Transverse colon (tissue), 4 donors: ENCODE results near the gene HDAC7. TPM values are rescaled to one million over a fixed set of nuclear protein-coding genes. Genes with fewer than 3 reads are reported as not detected.

Experiments used
- DNase-seq: peaks from one replicate; pipeline ENCODE4 v3.0.0-alpha.2; 2019
- H3K27ac ChIP-seq, 4 donors: fragments of 200-600 bp; sonication (generic); 2 replicates each; pipeline ENCODE4 v1.5.1; 2016 to 2018; ENCODE audit warnings: inconsistent platforms in 4 of 4
- H3K27me3 ChIP-seq: fragments of 200-600 bp; sonication (generic); 2 replicates; pipeline ENCODE4 v1.5.1; 2017; ENCODE audit warnings: inconsistent platforms
- H3K36me3 ChIP-seq, 4 donors: fragments of 200-600 bp; sonication (generic); 2 replicates each; pipeline ENCODE4 v1.5.1; 2017 to 2019; ENCODE audit warnings: inconsistent platforms in 4 of 4
- H3K4me1 ChIP-seq, 4 donors: fragments of 200-600 bp; sonication (generic); 2 replicates each; pipeline ENCODE4 v1.5.1; 2017 to 2020; ENCODE audit warnings: inconsistent platforms in 4 of 4
- H3K4me3 ChIP-seq, 4 donors: fragments of 200-600 bp; sonication (generic); 1 replicate in 1 of 4; 2 replicates in 3 of 4; pipeline versions ENCODE4 v1.5.1 to v1.6.1; 2017 to 2019; ENCODE audit warnings: inconsistent platforms in 4 of 4
- H3K9me3 ChIP-seq, 2 donors: fragments of 200-600 bp; sonication (generic); 2 replicates each; pipeline ENCODE4 v1.5.1; 2017 to 2019; ENCODE audit warnings: inconsistent platforms in 2 of 2
- CTCF ChIP-seq, 5 experiments: fragments of 200-600 bp in 3 of 5; fragments of 450-650 bp in 2 of 5; sonication (generic) in 3 of 5; IDR thresholded peaks; 1 replicate in 2 of 5; 2 replicates in 3 of 5; pipeline ENCODE4 v1.5.1; 2016 to 2017; ENCODE audit warnings: antibody characterized with exemption in 5 of 5, inconsistent platforms in 3 of 5, mild to moderate bottlenecking in 2 of 5, moderate library complexity in 1 of 5
- EP300 ChIP-seq: sonication (generic); formaldehyde crosslinking; IDR thresholded peaks from one replicate; pipeline ENCODE4 v1.6.1; 2017; ENCODE audit warnings: antibody characterized with exemption, low read depth
- POLR2A ChIP-seq: fragments of 450-650 bp; IDR thresholded peaks from one replicate; pipeline ENCODE4 v1.6.1; 2016; ENCODE audit warnings: antibody characterized with exemption, mild to moderate bottlenecking, moderate library complexity
- POLR2AphosphoS5 ChIP-seq, 3 donors: sonication (generic); formaldehyde crosslinking; IDR thresholded peaks; one replicate each; pipeline ENCODE4 v1.6.1; 2016; ENCODE audit warnings: antibody characterized with exemption in 3 of 3
- WGBS, 2 donors: methylation state at CpG; one replicate each; pipeline ENCODE4 v1.1.5; 2018; ENCODE audit warnings: low coverage in 1 of 2; 5-methylcytosine and 5-hydroxymethylcytosine counted together
- in situ Hi-C, 4 donors: fragments of 200-750 bp; cut with MboI; loops; one replicate each; pipeline versions ENCODE4 v1.15.0 to v1.15.1; 2017; ENCODE audit warnings: low sequenced_read_pairs in 3 of 4, low pct_ligation_motif_present in 1 of 4, low pct_unique_long_range_greater_than_20kb in 1 of 4
- intact Hi-C: fragments of 100-400 bp; cut with DNase I; formaldehyde crosslinking; loops from one replicate; pipeline ENCODE4 v1.15.1; 2023; ENCODE audit warnings: low total_unique reads
- total RNA-seq, 4 donors: library from RNA; depleted of rRNA; stranded (reverse); fragments of >200 nt; gene quantifications; one replicate each; pipeline ENCODE4 v1.1.0, GENCODE V29; 2016

The HDAC7 gene
- total RNA-seq, 4 donors from 2014 or later = 19.4 to 133 (median 28.3) TPM

- no peak overlapping the region for H3K27ac ChIP-seq
These were observed 36.5 kb downstream of the HDAC7 start for GRCh38 chr12:47783024-47783755.

GRCh38 chr12:47782372-47782770 is 37.3 kb downstream of the HDAC7 start:
- no peak for TF ChIP-seq POLR2AphosphoS5 (IDR thresholded peaks at IDR 0.05)
- TF ChIP-seq EP300 = no peak
- TF ChIP-seq POLR2A = no peak
- no peak for TF ChIP-seq CTCF (IDR thresholded peaks at IDR 0.05)
- H3K27me3 ChIP-seq = no peaks in the 10 kb centered on the region
- no peak for DNase-seq
- H3K9me3 ChIP-seq = no peaks in the 10 kb centered on the region
- intact Hi-C loops (no loop called here), in situ Hi-C loops (loop anchor here in 1 of 4 donors (10.0 kb wide), 1 partner anchor 52 kb away; no protein-coding TSS in a partner anchor)
- peaks cover under 1 to 17% (median 6%) of the 10 kb centered on the region in 4 donors for H3K4me1 ChIP-seq
- H3K27ac ChIP-seq = peak overlapping the region in 1 of 4 donors; percentile 3
- no peak overlapping the region for H3K4me3 ChIP-seq
- H3K36me3 ChIP-seq = peaks cover 0 to 15% (median 3%) of the 10 kb centered on the region in 4 donors
- 73 to 81% methylated on average over 3 to 8 of the region's 8 CpGs for WGBS, 2 donors

More at GRCh38 chr12:47783024-47783755, 36.5 kb downstream of the HDAC7 start:
- no peak for DNase-seq
- Histone ChIP-seq H3K9me3 (no peaks in the 10 kb centered on the region), H3K27me3 (no peaks in the 10 kb centered on the region), H3K4me1 (peaks cover 0 to 9% (median 4%) of the 10 kb centered on the region in 4 donors), H3K4me3 (no peak overlapping the region), H3K36me3 (peaks cover 0 to 15% (median 6%) of the 10 kb centered on the region in 4 donors)
- in situ Hi-C loops = loop anchor here in 1 of 4 donors (10.0 kb wide), 1 partner anchor 52 kb away; no protein-coding TSS in a partner anchor
- TF ChIP-seq EP300 (no peak), POLR2AphosphoS5 (IDR thresholded peaks at IDR 0.05) (no peak), POLR2A (no peak), CTCF (IDR thresholded peaks at IDR 0.05) (no peak)
- 80 to 85% methylated on average over 1 to 17 of the region's 17 CpGs for WGBS, 2 donors
- intact Hi-C loops = no loop called here

DNA sequence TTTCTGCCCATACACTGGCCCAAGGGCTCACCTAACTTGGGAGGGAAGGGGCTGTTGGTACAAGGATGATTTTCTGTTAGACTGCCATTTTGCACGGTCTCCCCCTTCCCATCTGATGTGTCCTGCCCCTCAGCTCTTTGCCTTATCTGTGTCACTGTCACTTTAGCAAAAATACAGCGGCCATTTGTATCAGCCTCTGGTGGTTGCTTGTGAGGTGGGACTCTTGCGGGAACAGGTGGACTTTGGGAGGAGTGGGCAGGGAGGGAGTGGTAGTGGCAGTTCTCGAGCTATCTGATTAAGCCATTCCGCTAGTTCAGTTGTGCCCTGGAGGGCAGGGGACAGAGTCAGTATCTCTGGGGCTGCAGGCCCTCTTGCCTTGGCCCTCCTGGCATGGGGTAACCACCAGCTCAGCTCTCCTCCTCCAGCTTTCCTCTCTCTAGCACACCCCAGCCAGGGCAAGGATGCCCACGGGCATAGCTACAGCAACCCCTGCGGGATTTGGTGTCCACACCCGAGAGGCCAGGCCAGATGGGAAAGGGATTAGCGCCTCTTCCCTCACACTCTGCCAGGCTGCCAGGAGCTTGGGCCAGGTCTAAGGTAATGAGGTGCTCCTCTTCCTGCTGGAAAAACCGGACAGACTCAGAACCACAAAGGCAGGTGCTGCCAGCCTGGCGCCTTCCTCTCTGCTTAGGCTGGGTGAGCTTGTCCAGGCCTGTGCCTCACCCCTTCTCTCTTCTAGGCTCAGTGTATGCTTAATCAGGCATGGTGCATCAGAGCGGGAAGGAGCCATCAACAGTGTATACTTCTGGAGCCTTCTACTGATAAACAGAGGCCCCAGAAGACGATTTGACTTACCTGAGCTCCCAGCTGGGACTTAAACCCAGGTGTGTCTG is 38.0 kb downstream of the HDAC7 start:
- TF ChIP-seq POLR2AphosphoS5 (IDR thresholded peaks at IDR 0.05) = no peak
- no peak for TF ChIP-seq CTCF (IDR thresholded peaks at IDR 0.05)
- TF ChIP-seq POLR2A = no peak
- no peak for TF ChIP-seq EP300
- Histone ChIP-seq H3K4me3 (no peak overlapping the region), H3K27ac (peak overlapping the region in 1 of 4 donors; percentile 3), H3K4me1 (peaks cover 6 to 23% (median 12%) of the 10 kb centered on the region in 4 donors), H3K36me3 (peaks cover 0 to 15% (median 3%) of the 10 kb centered on the region in 4 donors), H3K9me3 (no peaks in the 10 kb centered on the region), H3K27me3 (no peaks in the 10 kb centered on the region)
- in situ Hi-C loops = loop anchor here in 1 of 4 donors (10.0 kb wide), 1 partner anchor 53 kb away; no protein-coding TSS in a partner anchor
- 74% methylated on average over 13 of the region's 13 CpGs; no CpG with 5 or more reads in 1 of the 2 donors for WGBS, 2 donors
- intact Hi-C loops = no loop called here
- no peak for DNase-seq
